ENCODE data around the gene DSG1. TPM values are rescaled to one million over a fixed set of nuclear protein-coding genes. Genes with fewer than 3 reads are reported as not detected.

DSG1 gene
- total RNA-seq, 1 experiment from 2014 or later = not detected

GRCh38 chr18:31403409-31403808 is 85.4 kb downstream of the DSG1 start:
- H3K4me3 Mint-ChIP-seq (ENCODE audit: unreplicated experiment) = no peak overlapping the region
- TF ChIP-seq CTCF (IDR thresholded peaks at IDR 0.05; ENCODE audit: unreplicated experiment) = no peak
- POLR2A ChIA-PET = interaction anchor here (0.7 to 1.6 kb wide), 4 partner anchors 16 to 984 kb away, joined by 3 read pairs; no protein-coding TSS in a partner anchor
- intact Hi-C loops (cut with micrococcal nuclease) = no loop called here
- BruUV-seq (replicated peaks) = no TSS peak
- no peaks in the 10 kb centered on the region for H3K9me3 Mint-ChIP-seq (ENCODE audit: unreplicated experiment)
- no peak for DNase-seq (ENCODE audit: unreplicated experiment)
- no peak overlapping the region for H3K27ac Mint-ChIP-seq (ENCODE audit: low read depth, unreplicated experiment)
- no peaks in the 10 kb centered on the region for H3K27me3 Mint-ChIP-seq (ENCODE audit: insufficient read depth, unreplicated experiment)
- CTCF ChIA-PET = no interaction called here
- H3K36me3 Mint-ChIP-seq (ENCODE audit: insufficient read depth, unreplicated experiment) = no peaks in the 10 kb centered on the region
- peaks cover 8% of the 10 kb centered on the region for H3K4me1 Mint-ChIP-seq (ENCODE audit: insufficient read depth, unreplicated experiment)

Other genes starting within 250 kb of the DSG1 start
- 11.3 and 17.6 TPM in 2 replicates for gene DSC2, start 215.7 kb upstream of the DSG1 start, total RNA-seq (2022)
- gene DSC1, start 155.3 kb upstream of the DSG1 start, total RNA-seq (2022) = not detected in 2 replicates
- not detected in 2 replicates for gene DSG4, start 58.6 kb downstream of the DSG1 start, total RNA-seq (2022)
- gene DSG3, start 129.6 kb downstream of the DSG1 start, total RNA-seq (2022) = 65.4 and 68.5 TPM in 2 replicates
- gene DSG2, start 180.0 kb downstream of the DSG1 start, total RNA-seq (2022) = 106 and 134 TPM in 2 replicates

Measured in MCF 10A (cell line).